Measurements from ENCODE around the gene SPINDOC. TPM values are rescaled to one million over a fixed set of nuclear protein-coding genes. Genes with fewer than 3 reads are reported as not detected.

Gene SPINDOC
- total and polyA plus RNA-seq, 9 of the 15 experiments (the other 6 are each of a cell fraction or from before 2014, with no cell fraction given), result 0.70 to 36.3 (median 19.6) TPM

DNA sequence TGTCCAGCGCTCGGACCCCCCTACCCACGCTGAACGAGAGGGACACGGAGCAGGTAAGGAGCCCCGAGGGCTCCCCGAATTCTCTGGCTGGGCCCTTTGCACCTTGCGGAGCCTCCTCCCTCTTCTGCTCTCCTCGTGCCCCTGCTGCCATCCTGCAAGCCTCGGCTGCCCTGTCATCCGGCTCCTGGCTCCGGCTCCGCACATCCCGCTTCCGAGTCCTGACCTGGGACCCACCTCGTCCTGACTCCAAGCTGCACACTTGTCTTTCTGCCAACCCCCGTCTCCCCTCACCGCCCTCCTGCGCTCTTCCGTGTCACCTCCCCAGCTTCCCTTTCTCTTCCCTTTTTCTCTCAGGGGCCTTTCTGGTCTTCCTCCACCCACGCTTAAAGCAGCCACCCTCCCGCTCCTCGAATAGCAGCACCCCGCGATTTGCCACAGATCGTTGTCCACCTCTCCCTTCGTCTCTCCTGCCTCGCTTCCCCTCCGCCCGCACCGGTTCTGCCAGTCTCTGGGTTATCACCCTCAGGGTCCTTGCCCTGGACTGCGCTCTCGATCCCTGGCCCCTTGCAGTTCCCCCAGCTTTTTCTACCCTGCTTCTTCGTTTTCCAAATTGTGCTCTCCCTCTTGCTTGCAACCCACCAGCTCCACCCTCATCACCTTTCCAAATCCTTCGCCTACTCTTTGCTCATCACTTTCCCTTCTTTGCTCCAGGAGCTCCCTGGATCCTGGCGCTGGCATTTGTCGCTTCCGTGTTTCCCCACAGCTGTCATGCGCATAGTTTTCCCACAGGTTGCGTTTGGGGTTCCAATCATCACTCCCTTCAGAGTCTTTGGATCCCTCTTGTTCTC lies 26.5 kb downstream of the SPINDOC start (continued):
- TF ChIP-seq, protein P1, sequence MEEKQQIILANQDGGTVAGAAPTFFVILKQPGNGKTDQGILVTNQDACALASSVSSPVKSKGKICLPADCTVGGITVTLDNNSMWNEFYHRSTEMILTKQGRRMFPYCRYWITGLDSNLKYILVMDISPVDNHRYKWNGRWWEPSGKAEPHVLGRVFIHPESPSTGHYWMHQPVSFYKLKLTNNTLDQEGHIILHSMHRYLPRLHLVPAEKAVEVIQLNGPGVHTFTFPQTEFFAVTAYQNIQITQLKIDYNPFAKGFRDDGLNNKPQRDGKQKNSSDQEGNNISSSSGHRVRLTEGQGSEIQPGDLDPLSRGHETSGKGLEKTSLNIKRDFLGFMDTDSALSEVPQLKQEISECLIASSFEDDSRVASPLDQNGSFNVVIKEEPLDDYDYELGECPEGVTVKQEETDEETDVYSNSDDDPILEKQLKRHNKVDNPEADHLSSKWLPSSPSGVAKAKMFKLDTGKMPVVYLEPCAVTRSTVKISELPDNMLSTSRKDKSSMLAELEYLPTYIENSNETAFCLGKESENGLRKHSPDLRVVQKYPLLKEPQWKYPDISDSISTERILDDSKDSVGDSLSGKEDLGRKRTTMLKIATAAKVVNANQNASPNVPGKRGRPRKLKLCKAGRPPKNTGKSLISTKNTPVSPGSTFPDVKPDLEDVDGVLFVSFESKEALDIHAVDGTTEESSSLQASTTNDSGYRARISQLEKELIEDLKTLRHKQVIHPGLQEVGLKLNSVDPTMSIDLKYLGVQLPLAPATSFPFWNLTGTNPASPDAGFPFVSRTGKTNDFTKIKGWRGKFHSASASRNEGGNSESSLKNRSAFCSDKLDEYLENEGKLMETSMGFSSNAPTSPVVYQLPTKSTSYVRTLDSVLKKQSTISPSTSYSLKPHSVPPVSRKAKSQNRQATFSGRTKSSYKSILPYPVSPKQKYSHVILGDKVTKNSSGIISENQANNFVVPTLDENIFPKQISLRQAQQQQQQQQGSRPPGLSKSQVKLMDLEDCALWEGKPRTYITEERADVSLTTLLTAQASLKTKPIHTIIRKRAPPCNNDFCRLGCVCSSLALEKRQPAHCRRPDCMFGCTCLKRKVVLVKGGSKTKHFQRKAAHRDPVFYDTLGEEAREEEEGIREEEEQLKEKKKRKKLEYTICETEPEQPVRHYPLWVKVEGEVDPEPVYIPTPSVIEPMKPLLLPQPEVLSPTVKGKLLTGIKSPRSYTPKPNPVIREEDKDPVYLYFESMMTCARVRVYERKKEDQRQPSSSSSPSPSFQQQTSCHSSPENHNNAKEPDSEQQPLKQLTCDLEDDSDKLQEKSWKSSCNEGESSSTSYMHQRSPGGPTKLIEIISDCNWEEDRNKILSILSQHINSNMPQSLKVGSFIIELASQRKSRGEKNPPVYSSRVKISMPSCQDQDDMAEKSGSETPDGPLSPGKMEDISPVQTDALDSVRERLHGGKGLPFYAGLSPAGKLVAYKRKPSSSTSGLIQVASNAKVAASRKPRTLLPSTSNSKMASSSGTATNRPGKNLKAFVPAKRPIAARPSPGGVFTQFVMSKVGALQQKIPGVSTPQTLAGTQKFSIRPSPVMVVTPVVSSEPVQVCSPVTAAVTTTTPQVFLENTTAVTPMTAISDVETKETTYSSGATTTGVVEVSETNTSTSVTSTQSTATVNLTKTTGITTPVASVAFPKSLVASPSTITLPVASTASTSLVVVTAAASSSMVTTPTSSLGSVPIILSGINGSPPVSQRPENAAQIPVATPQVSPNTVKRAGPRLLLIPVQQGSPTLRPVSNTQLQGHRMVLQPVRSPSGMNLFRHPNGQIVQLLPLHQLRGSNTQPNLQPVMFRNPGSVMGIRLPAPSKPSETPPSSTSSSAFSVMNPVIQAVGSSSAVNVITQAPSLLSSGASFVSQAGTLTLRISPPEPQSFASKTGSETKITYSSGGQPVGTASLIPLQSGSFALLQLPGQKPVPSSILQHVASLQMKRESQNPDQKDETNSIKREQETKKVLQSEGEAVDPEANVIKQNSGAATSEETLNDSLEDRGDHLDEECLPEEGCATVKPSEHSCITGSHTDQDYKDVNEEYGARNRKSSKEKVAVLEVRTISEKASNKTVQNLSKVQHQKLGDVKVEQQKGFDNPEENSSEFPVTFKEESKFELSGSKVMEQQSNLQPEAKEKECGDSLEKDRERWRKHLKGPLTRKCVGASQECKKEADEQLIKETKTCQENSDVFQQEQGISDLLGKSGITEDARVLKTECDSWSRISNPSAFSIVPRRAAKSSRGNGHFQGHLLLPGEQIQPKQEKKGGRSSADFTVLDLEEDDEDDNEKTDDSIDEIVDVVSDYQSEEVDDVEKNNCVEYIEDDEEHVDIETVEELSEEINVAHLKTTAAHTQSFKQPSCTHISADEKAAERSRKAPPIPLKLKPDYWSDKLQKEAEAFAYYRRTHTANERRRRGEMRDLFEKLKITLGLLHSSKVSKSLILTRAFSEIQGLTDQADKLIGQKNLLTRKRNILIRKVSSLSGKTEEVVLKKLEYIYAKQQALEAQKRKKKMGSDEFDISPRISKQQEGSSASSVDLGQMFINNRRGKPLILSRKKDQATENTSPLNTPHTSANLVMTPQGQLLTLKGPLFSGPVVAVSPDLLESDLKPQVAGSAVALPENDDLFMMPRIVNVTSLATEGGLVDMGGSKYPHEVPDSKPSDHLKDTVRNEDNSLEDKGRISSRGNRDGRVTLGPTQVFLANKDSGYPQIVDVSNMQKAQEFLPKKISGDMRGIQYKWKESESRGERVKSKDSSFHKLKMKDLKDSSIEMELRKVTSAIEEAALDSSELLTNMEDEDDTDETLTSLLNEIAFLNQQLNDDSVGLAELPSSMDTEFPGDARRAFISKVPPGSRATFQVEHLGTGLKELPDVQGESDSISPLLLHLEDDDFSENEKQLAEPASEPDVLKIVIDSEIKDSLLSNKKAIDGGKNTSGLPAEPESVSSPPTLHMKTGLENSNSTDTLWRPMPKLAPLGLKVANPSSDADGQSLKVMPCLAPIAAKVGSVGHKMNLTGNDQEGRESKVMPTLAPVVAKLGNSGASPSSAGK (IDR thresholded peaks at IDR 0.05), result no peak
- TF ChIP-seq THRB (CRISPR knock-in tag; conservative IDR thresholded peaks at IDR 0.05) (peak; percentile 73; the same call in 1 of the 2 replicates), FOS (IDR thresholded peaks at IDR 0.05; ENCODE audit: extremely low read depth, insufficient read length) (no peak), CBX2 (IDR thresholded peaks at IDR 0.05; ENCODE audit: insufficient read depth, low read length, poor library complexity, severe bottlenecking) (no peak), PREB (CRISPR knock-in tag; IDR thresholded peaks at IDR 0.05) (no peak), ZNF324 (CRISPR knock-in tag; IDR thresholded peaks at IDR 0.05) (no peak), TSC22D4 (tag; IDR thresholded peaks at IDR 0.05) (no peak), HNRNPK (IDR thresholded peaks at IDR 0.05; ENCODE audit: low read depth, low read length, poor library complexity, severe bottlenecking) (no peak), EWSR1 (IDR thresholded peaks at IDR 0.05; ENCODE audit: borderline replicate concordance, low read depth, partially characterized antibody) (no peak)
- TF ChIP-seq, protein P2, sequence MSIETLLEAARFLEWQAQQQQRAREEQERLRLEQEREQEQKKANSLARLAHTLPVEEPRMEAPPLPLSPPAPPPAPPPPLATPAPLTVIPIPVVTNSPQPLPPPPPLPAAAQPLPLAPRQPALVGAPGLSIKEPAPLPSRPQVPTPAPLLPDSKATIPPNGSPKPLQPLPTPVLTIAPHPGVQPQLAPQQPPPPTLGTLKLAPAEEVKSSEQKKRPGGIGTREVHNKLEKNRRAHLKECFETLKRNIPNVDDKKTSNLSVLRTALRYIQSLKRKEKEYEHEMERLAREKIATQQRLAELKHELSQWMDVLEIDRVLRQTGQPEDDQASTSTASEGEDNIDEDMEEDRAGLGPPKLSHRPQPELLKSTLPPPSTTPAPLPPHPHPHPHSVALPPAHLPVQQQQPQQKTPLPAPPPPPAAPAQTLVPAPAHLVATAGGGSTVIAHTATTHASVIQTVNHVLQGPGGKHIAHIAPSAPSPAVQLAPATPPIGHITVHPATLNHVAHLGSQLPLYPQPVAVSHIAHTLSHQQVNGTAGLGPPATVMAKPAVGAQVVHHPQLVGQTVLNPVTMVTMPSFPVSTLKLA (conservative IDR thresholded peaks at IDR 0.05), result 0 out of 4 replicates have a peak, but pooled peaks of 1 of the 2 experiments have one; percentile 8

All from K562 (cell line).